ENCODE measurements around the gene IFI27L1.

- TF ChIP-seq CTCF (IDR thresholded peaks at IDR 0.05; ENCODE audit: low read length) (no peak), EZH2 (optimal IDR thresholded peaks at IDR 0.05; ENCODE audit: low read depth, low read length) (no peak)
These were observed 29.6 kb downstream of the IFI27L1 start, which contains the start of gene IFI27 for GRCh38 chr14:94110552-94111181.

All from MM.1S (cell line).